HG03565 (cell line): ENCODE results near the gene SLC5A2.
A peak's percentile ranks its signal among the peaks of the same experiment; 100 is the strongest.
"Not testable (repeated sequence)": the region's sequence is repeated elsewhere in the genome, so short reads cannot be mapped to it uniquely, and the experiment has no call there.

Source experiments
- ATAC-seq: cut with Tn5 transposase; IDR thresholded peaks from one replicate; pipeline ENCODE4 v1.9.1; 2021; ENCODE audit warnings: mild to moderate bottlenecking, moderate library complexity; ENCODE audit not compliant: unreplicated experiment

The SLC5A2 gene

DNA sequence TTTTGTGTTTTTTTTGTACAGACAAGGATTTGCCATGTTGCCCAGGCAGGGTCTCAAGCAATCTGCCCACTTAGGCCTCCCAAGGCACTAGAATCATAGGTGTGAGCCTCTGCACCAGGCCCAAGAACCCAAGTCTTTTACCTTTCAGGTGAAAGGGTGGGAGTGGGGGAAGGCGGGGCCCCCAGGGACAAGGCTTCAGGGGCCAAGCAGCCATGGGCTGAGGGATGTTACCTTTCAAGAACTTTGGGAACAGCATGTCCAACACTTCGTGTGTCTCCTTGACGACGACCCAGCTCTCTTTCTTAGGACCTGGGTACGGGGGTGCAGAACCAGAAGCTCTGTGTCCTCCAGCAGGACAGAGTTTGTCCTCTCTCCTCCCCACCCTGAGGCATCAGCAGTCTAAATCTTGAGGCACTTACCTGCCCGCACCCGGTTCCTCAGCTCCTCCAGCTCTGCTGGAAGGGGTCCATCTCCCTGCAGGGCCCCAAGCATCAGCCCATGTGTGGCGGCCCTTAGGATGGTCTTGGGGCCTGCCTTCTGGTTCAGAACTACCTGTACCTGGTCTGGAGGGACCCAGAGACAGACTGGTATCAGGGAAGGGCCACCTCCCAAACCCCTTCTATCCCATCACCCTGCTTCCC lies 9.0 kb downstream of the SLC5A2 start:
- ATAC-seq, result no peak

DNA sequence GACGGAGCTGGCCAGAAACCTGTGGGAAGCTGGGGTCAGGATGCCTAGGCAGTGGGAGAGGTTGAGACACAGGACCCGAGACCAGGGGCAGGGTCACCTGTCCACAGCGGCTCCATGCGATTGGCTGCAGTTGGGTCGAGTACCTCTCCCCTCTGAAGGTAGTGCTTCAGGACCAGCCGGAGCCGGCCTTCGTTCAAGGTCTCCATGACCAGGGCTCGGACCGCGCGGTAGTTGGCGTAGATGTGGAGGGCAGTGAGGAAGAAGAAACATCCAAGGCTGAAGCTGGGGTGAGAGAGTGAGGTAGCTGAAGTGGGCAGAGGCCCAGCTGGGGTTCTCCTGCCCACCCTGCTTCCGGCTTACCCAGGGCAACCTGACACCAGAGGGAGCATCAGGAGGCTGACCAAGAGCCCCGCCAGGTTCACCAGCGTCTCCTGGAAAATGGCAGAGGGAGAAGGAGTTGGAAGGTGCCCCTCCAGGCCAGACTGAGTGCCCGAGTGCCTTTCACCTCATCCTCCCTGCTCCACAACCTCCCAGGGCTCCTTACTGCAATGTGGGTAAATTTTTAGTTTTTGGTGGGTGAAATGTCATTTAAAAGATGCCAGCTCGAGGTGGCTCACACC lies 10.7 kb downstream of the SLC5A2 start:
- no peak for ATAC-seq

DNA sequence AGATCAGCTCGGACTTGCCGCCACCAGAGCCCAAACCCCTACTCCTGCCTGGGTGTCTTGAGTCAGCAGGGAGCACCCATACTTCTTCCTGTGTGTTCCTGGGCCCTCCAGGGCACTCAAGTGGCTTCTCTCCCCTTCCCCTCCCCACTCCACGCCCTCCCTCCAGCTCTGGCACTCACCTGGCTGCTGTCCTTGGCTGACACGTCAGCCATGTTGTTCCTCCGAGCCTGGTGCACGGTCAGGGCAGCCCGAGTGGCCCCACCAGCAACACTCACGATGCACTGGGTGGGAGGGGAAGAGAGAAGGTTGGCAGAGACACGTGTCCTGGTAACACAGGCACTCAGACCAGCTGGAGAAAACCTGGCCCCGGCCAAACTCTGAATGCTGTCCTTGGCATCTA lies 13.7 kb downstream of the SLC5A2 start:
- no peak for ATAC-seq

DNA sequence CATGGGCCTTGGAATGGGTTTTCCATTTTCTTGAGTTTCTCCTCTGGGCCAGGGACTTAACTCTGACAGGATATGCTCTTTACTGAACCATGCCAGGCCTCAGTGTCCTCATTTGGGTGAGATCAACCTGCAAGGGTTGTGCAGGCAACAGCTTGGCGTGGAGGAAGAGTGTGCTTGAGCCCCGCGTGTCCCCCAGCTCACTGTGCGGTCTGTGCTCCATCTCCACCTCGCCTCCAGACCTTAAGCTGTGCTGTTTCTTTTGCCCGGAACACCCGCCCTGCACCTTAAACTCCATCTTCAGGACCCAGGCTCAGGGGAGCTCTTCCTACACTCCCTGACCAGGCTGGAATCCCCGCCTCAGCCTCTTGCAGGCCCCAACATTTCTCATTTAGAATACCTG lies 15.6 kb downstream of the SLC5A2 start:
- no peak for ATAC-seq

DNA sequence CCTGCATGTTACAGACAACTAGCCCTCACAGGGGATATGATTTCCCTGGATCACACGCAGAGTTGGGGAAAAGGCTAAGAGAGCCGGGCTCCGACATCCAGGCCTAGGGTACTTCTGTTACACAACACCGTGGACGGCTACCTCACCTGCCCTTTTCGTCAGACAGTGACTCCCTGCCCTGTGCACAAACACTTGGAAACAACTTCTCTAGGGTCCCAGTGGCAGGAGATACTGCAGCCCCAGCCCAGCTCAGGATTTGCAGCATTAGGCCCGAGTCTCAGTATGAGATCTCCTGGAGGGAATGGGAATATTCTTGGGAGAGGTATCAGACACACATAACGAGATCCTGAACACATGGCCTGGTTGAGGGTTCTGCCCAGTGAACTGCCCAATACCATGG lies 17.0 kb downstream of the SLC5A2 start:
- no peak for ATAC-seq

DNA sequence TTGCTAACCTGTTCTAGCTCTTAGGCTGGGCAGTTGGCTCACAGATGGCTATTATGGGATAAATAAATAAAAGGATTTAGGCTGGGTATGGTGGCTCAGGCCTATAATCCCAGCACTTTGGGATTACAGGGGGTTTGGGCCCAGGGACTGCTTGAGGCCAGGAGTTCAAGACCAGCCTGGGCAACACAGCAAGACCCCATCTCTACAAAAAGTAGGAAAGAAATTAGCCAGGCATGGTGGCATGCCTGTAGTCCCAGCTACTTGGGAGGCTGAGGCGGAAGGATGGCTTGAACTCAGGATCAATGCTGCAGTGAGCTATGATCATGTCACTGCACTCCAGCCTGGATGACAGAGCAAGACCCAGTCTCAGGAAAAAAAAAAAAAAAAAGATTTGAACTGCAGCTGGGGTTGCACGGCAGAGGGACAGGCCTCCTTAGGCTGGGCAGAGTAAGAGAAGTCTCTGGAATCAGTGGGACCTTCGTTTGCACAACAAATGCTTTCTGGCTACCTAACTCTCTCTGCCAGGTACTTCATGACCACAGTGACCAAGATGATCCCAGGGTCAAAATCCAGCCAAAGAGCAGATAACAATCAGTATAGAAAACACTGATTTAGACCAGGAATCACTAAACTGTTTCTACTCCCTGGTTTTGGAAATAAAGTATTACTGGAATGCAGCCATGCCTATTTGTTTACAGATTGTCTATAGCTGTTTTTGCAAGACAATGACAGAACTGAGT lies 18.5 kb downstream of the SLC5A2 start:
- ATAC-seq, result no peak

DNA sequence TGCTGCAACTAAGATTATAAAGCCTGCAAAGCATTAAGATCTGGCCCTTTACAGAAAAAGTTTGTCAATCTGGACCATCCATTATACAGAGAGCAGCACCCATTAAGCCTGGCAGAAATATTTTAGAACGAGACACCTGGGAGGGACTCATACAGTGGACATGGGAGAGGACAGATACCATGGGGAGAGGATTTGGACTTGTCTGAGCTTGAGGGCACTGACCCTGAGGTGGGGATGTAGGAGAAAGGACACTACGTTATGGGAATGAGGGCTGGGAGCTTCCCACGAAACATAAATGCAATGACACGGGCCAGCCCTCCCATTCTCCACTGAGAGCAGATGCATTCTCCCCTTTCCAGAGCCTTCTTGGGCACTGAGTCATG lies 19.0 kb downstream of the SLC5A2 start:
- no peak for ATAC-seq

DNA sequence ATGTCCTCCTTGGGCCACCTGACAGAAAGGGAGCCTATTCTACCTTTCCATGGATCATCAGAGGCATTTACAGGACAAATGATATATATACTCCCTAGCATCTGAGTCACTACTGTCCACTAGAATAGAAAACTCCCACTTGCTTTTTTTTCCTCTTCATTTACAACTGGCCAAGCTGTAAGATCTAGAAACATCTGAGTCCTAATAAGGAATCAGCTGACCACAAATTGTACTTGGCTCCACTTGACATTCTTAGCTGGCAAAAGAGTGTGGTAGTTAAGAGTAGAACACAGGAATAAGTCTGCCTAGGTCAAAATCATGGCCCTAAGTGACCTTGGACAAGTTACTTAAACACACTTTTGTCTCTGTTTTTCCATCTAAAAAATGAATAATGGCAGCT lies 20.1 kb downstream of the SLC5A2 start:
- ATAC-seq, result no peak

DNA sequence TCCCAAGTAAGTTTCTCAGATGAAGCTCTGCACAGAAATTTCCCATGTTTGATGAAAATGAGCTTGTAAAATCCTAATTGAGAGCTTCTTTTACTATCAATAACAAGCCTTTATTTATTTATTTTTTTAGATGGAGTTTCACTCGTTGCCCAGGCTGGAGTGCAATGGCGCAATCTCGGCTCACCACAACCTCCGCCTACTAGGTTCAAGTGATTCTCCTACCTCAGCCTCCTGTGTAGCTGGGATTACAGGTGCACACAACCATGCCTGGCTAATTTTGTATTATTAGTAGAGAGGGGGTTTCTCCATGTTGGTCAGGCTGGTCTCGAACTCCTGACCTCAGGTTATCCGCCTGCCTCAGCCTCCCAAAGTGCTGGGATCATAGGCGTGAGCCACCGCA lies 20.6 kb downstream of the SLC5A2 start:
- not testable (repeated sequence) for ATAC-seq

DNA sequence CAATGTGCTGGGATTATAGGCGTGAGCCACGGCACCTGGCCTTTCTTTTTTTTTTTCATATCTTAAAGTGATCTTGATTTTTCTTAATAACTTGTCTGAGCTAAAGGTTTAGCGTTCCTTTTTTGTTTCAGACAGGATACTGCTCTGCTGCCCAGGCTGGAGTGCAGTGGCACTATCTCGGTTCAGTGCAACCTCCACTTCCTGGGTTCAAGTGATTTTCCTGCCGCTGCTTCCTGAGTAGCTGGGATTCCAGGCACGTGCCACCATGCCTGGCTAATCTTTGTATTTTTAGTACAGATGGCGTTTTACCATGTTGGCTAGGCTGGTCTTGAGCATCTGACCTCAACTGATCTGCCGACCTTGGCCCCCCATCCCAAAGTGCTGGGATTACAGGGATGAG lies 21.2 kb downstream of the SLC5A2 start:
- ATAC-seq, result no peak

DNA sequence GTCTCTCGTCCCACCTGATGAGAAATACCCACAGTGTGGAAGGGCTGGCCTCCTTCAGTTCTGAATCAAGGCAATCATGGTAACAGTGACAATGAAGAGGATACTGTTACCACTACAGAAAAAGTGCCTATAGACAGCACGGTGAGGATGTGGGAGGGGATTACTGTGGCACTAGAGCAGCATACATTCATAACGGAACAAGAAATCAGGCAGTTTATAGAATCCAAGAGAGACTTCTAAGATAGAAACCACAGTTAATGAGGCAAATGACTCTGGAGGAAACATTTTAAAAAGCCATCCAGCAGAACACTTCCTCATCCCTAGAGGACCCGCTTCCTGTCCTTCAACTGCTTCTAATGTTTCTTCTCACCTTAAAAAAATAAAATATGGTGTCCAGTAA lies 22.6 kb downstream of the SLC5A2 start:
- ATAC-seq, result peak; percentile 72

DNA sequence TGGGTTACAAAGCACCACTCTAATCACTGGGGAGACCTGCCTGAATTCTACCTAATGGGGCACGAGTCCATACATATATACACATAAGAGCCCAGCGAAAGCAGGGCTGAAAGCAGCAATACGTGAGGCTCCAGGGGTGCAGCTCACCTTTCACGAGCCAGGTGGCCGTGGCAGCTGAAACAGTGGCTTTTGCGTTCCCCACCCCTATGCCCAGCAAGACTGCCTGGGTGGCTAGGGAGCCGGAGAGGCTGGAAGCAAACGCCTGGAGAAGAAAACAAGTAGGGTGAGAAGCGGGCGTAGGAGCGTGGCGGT lies 24.6 kb downstream of the SLC5A2 start:
- ATAC-seq, result no peak

DNA sequence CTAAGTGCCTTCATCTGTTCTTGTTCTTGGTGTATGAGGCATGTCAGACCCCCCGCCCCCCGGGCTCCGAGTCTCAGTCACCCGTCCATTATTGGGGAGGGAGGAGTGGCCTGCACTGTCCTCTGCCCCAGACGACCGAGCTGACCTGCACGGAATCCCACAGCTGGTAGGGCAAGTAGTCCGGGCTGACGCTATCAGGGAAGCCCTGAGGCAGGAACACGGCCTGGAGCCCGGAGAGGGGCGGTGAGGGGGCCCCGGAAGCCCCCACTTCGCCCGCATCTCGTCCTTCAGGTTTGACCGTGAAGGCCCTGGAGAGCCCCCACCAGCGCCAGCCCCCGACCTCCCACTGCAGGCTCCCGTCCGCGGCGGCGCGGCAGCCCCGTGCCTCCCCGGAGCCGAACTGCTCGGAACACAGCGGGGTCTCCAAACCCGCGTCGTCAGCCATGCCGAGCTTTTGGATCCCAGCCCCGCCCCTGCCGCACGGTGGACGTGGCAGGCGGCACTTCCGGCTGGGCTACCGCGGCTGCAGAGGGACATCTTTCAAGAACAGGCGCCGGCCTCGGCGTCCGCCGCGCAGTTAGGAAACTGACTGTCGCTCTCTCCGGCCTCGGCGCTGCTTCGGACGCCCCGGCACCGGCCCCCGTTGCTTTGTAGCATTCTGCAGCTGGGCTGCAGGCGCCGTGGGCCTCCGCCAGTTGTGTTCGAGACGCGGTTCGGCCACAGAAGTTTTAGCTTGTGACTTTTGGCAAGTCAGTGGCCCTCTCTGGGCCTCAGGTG lies 25.2 kb downstream of the SLC5A2 start, which contains the start of gene RUSF1:
Gene RUSF1 (minus strand): TSS at position 463 of the 777 bp plus-strand sequence. CDS start 18 bp downstream, at position 445.
- ATAC-seq, result peak; percentile 77

DNA sequence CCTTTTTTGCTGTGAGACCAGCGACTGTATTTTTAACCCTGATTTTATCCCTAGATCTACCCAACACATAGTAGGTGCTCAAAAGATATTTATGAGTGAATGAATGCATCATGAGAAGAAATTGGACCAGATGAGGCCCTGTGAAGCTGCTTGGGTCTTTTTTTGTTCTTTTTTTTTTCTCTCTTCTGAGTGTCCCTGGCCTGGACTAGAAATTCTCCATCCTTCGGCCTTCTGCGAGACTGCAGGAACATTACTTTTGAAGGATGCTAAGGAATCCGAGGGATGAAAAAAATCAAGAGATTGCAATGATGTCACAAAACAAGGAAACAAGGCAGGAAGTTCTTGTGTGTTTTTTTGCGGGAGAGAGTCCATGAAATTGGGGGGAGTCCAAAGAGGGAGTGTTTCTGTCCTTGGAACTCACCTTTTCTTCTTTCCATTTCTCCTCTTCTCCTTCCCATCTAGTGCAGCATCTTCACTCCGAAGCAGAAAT lies 25.8 kb downstream of the SLC5A2 start:
- no peak for ATAC-seq

DNA sequence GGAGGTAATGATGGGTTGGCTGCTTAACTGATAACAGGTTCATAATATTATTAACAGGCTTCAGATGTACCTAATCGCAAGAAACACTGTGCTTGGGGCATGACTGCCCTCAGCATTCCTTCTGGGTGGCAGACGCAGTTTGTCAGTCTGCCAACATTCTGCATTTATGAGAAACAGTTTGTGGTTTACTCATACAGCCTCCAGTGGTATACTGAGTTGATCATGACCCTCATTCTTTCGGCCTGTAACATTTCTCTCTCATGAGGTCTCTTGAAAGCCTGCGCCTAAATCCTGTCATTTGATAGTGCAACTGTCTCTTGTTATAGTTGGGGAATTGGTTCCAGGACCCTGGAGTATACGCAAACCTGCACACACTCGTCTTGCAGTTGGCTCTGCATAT lies 30.2 kb downstream of the SLC5A2 start:
- no peak for ATAC-seq

DNA sequence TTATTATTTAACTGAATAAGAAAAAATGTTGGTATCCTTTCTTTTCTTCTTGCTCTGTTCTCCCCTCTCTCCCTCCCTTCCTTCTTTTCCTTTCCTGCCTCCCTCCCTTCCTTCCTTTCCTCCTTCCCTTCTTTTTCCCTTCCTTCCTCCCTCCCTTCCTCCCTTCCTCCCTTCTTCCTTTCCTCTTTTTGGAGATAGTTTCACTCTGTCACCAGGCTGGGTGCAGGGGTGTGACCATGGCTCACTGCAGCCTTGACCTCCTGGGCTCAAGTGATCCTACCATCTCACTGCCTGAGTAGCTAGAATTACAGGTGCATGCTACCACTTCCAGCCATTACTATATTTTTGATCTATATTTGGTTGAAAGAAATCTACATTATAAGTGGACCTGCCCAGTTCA lies 31.0 kb downstream of the SLC5A2 start:
- ATAC-seq, result no peak

DNA sequence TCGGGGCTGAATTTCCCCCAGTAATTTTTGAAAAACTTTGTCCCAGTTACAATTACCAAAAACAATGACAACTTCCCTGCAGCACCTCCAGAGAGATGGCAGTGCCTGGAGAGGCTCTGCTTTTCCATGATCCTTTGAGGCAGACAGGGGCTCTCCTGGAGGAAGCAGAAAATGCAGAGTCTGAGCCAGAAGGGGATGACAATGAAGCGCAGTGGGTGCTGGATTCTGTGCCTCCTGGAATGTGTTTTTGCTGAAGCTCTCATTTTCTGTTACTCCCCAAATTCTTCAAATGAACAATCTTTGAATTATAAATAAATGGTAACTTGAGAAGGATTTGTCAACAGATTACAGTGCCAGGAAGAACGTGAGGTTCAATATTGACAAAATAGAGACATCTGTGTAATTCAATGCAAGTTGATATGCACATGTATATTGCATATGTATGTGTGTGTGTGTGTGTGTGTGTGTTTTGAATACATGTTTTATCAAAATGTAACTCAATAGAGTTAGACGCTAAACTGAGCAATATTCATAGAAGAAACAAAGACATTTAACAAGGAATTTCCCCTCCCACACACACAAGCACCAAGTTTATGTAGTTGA lies 35.0 kb downstream of the SLC5A2 start:
- ATAC-seq, result no peak

DNA sequence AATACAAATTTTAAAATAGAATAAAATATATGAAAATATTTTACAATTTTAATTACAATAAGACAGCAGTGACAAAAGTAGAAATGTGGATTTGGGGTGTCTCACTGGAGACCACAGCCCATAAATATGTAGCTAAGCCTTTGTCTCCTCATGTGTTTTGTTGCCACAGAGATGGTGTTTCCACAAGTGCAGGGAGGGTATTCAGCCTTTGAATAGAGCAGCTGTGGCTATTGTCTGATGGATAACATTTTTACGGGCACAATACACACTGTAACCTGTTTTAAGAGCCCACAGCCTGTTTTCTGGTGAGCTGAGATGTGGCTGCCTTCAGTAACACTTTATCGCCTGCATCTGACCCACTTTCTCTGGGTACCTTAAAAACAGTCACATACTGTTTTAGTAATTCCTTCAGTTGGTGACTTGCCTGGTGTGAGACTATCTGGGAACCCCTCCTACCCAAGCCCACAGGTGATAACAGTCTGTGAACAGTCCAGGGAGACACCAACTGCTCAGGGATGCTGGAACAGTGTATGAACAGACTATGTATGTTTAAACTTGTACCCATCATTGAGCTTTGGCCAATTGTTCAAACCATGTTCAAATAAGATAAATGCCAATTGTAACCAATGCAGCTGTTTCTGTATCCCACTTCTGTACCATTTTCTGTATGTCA lies 37.0 kb downstream of the SLC5A2 start:
- ATAC-seq, result no peak

DNA sequence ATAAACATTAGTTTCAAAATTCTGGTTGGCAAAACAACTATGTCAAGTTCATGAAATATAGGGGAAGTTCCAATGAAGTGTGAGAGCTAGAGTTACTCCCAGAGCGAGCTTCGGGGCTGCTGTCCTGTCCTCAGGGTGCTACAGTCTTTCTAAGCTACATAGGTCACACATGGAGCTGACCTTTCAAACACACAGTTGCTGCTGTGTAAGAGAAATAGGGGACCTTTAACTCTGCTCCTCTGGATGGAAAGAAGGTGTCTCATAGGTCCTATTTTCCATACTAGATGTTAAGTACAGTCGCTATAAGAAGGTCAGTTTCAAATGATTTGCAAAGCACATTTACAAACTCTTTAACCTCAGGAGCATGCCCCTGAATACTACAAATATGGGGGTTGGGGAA lies 38.4 kb downstream of the SLC5A2 start:
- no peak for ATAC-seq

DNA sequence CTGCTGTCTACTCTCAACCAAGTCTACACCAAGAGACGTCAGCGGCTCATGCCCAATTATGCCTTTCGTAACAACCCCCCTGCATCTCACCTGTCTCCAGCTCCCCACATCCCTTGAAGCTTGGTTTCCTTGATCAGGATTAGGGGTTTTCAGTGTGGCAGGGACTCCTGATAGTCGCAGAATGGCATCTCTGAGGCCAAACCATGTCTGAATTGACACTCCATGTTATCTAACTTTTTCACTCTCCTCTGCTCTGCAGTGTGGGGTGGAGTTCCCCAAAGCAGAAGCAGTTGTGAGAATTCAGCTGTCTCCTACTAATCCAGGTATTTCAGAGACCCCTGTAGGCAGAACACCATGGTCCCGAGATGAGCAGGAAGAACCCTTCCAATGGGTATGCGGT lies 39.1 kb downstream of the SLC5A2 start:
- ATAC-seq, result no peak

DNA sequence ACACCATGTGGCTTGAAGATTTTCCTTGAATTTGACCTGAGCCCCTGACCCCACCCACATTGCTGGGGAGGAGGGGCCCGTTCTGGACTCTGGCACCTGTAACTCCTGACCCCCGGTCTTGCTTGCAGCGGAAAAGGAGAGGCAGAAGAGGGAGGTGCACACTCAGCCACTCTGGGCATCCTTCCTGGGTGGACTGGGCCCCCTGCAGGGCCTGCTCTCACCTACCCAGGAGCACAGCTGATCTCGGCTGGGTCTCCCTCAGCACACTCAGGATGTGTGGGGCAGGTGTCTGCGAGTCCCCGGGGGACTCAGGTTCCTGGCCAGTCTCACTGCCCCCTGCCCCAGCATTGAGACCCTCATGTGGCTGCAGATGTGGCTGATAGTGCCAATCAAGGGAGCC lies 40.8 kb downstream of the SLC5A2 start:
- ATAC-seq, result not testable (repeated sequence)
